ENCODE results near the gene SPOCK3.
"Not testable (repeated sequence)": the region's sequence is repeated elsewhere in the genome, so short reads cannot be mapped to it uniquely, and the experiment has no call there.

GRCh38 chr4:166850398-166850797, 383.9 kb downstream of the SPOCK3 start:
- not testable (repeated sequence) for TF ChIP-seq CTCF (conservative IDR thresholded peaks at IDR 0.05; ENCODE audit: low read length); EZH2phosphoT487 (IDR thresholded peaks at IDR 0.05; ENCODE audit: borderline replicate concordance, low read depth, low read length)
